Neural cell (in vitro differentiated cells): ENCODE measurements around the gene CXCL14. TPM values are rescaled to one million over a fixed set of nuclear protein-coding genes. Genes with fewer than 3 reads are reported as not detected.

Experiments used
- H2AFZ ChIP-seq: fragments of 200-600, 300-800 bp; sonication (generic), shearing (Covaris generic); 2 replicates; pipeline ENCODE4 v1.6.0; 2014; ENCODE audit warnings: low read depth, mild to moderate bottlenecking, antibody characterized with exemption, low read length, moderate library complexity
- H3F3A ChIP-seq: fragments of 200-600 bp; shearing (Covaris generic); 2 replicates; pipeline ENCODE4 v1.6.1; 2016; ENCODE audit warnings: mild to moderate bottlenecking, moderate library complexity, mixed read lengths, antibody characterized with exemption, low read length; ENCODE audit not compliant: insufficient read depth, poor library complexity, severe bottlenecking
- H3K27ac ChIP-seq: fragments of 200-600, 300-800 bp; sonication (generic), shearing (Covaris generic); 2 replicates; pipeline ENCODE4 v1.5.1; 2014; ENCODE audit warnings: mild to moderate bottlenecking, low read length, moderate library complexity
- H3K27me3 ChIP-seq: fragments of 300-800, 200-600 bp; sonication (generic), shearing (Covaris generic); 2 replicates; pipeline ENCODE4 v1.6.0; 2014; ENCODE audit warnings: mild to moderate bottlenecking, low read depth, low read length, moderate library complexity; ENCODE audit not compliant: insufficient read depth
- H3K36me3 ChIP-seq: fragments of 300-800, 200-600 bp; sonication (generic), shearing (Covaris generic); 2 replicates; pipeline ENCODE4 v1.5.1; 2014; ENCODE audit warnings: mild to moderate bottlenecking, antibody characterized with exemption, low read length, moderate library complexity; ENCODE audit not compliant: insufficient read depth
- H3K4me2 ChIP-seq: fragments of 300-800, 200-600 bp; sonication (generic), shearing (Covaris generic); 2 replicates; pipeline ENCODE4 v1.6.0; 2014; ENCODE audit warnings: mild to moderate bottlenecking, low read length
- H3K4me3 ChIP-seq: fragments of 300-800, 200-600 bp; sonication (generic), shearing (Covaris generic); 2 replicates; pipeline ENCODE4 v1.5.1; 2014; ENCODE audit warnings: mild to moderate bottlenecking, low read length, moderate library complexity
- H3K79me2 ChIP-seq: fragments of 200-600 bp; shearing (Covaris generic); replicated peaks from 2 replicates; pipeline ENCODE4 v1.6.0; 2014; ENCODE audit warnings: mild to moderate bottlenecking, low read length, moderate library complexity; ENCODE audit not compliant: insufficient read depth
- H3K9ac ChIP-seq: fragments of 300-800, 200-600 bp; sonication (generic), shearing (Covaris generic); 2 replicates; pipeline ENCODE4 v1.6.1; 2016; ENCODE audit warnings: mild to moderate bottlenecking, low read length, mixed read lengths
- H3K9me2 ChIP-seq: fragments of 200-600 bp; shearing (Covaris generic); 2 replicates; pipeline ENCODE4 v1.6.1; 2016; ENCODE audit warnings: mild to moderate bottlenecking, low read length, mixed read lengths; ENCODE audit not compliant: insufficient read depth
- H3K9me3 ChIP-seq: fragments of 200-600, 300-800 bp; sonication (generic), shearing (Covaris generic); 2 replicates; pipeline ENCODE4 v1.6.1; 2016; ENCODE audit warnings: mild to moderate bottlenecking, mixed run types, low read length, moderate library complexity, mixed read lengths
- H4K20me1 ChIP-seq: fragments of 200-600 bp; shearing (Covaris generic); 2 replicates; pipeline ENCODE4 v1.6.1; 2016; ENCODE audit warnings: mild to moderate bottlenecking, mixed run types; ENCODE audit not compliant: insufficient read depth
- EP300 ChIP-seq: fragments of 450-650 bp; conservative IDR thresholded peaks from 2 replicates; pipeline ENCODE4 v1.6.1; 2014; ENCODE audit warnings: antibody characterized with exemption, mild to moderate bottlenecking, moderate library complexity; ENCODE audit not compliant: poor library complexity, severe bottlenecking
- EZH2 ChIP-seq: fragments of 200-600, 300-800 bp; shearing (Covaris generic), sonication (generic); IDR thresholded peaks from 2 replicates; pipeline ENCODE4 v1.6.1; 2014; ENCODE audit warnings: antibody characterized with exemption, low read length, borderline replicate concordance, mild to moderate bottlenecking; ENCODE audit not compliant: insufficient read depth, poor library complexity, severe bottlenecking
- MXI1 ChIP-seq: fragments of 450-650 bp; conservative IDR thresholded peaks from 2 replicates; pipeline ENCODE4 v1.6.1; 2014; ENCODE audit warnings: antibody characterized with exemption, mild to moderate bottlenecking; ENCODE audit not compliant: poor library complexity, severe bottlenecking
- POLR2AphosphoS5 ChIP-seq: IDR thresholded peaks from 2 replicates; pipeline ENCODE4 v1.6.1; 2012
- RAD21 ChIP-seq: fragments of 450-650 bp; conservative IDR thresholded peaks from 2 replicates; pipeline ENCODE4 v1.6.1; 2014; ENCODE audit warnings: antibody characterized with exemption, mild to moderate bottlenecking, moderate library complexity
- REST ChIP-seq: IDR thresholded peaks from 2 replicates; pipeline ENCODE4 v1.6.1; 2012; ENCODE audit warnings: borderline replicate concordance
- SMC3 ChIP-seq: fragments of 450-650 bp; conservative IDR thresholded peaks from 2 replicates; pipeline ENCODE4 v1.6.1; 2014; ENCODE audit warnings: antibody characterized with exemption, mild to moderate bottlenecking, moderate library complexity; ENCODE audit not compliant: poor library complexity
- TAF1 ChIP-seq: IDR thresholded peaks from 2 replicates; pipeline ENCODE4 v1.6.1; 2012; ENCODE audit warnings: low read depth
- polyA plus RNA-seq: library from polyadenylated mRNA; depleted of rRNA; stranded (reverse); fragments of >200 nt; gene quantifications from 2 replicates; pipeline ENCODE4 v1.2.3, GENCODE V29; 2014
- TF ChIP-seq, protein P1 (sequence below): fragments of 450-650 bp; IDR thresholded peaks from 2 replicates; pipeline ENCODE4 v1.5.1; 2014; ENCODE audit warnings: antibody characterized with exemption, mild to moderate bottlenecking, moderate library complexity; ENCODE audit not compliant: poor library complexity, severe bottlenecking

CXCL14 gene
- polyA plus RNA-seq, 1 donor from 2014 or later, result not detected

DNA sequence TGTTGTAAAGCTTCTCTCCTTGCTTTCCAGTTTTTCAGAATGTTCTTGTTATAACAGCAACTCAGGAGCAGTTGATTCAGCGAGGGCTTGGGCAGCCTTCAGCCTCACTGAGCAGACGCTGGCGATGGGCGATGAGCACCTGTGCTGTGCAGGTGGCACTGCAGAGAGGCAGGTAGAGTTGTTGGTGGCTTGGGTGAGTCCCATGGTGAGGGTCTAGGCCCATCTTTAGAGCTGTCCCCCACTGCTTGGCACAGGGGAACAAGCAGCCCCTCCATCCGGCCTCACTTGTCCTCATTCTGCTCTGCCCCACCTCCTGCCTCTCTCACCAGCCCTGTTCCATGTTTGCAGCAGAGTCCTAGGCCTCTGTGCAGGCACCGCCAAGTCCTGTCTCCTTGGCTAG, 6.1 kb upstream of the CXCL14 start:
- TF ChIP-seq TAF1 (no peak), EZH2 (no peak), SMC3 (no peak), MXI1 (no peak), RAD21 (no peak), EP300 (no peak), REST (no peak), POLR2AphosphoS5 (no peak)
- TF ChIP-seq, protein P1, sequence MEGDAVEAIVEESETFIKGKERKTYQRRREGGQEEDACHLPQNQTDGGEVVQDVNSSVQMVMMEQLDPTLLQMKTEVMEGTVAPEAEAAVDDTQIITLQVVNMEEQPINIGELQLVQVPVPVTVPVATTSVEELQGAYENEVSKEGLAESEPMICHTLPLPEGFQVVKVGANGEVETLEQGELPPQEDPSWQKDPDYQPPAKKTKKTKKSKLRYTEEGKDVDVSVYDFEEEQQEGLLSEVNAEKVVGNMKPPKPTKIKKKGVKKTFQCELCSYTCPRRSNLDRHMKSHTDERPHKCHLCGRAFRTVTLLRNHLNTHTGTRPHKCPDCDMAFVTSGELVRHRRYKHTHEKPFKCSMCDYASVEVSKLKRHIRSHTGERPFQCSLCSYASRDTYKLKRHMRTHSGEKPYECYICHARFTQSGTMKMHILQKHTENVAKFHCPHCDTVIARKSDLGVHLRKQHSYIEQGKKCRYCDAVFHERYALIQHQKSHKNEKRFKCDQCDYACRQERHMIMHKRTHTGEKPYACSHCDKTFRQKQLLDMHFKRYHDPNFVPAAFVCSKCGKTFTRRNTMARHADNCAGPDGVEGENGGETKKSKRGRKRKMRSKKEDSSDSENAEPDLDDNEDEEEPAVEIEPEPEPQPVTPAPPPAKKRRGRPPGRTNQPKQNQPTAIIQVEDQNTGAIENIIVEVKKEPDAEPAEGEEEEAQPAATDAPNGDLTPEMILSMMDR, result no peak
- H2AFZ ChIP-seq, result no peak overlapping the region
- H3K4me3 ChIP-seq, result no peak overlapping the region
- no peak overlapping the region for H3K27ac ChIP-seq
- H3K4me2 ChIP-seq, result no peak overlapping the region
- no peaks in the 10 kb centered on the region for H4K20me1 ChIP-seq
- H3K9me2 ChIP-seq, result no peaks in the 10 kb centered on the region
- no peaks in the 10 kb centered on the region for H3F3A ChIP-seq
- no peaks in the 10 kb centered on the region for H3K36me3 ChIP-seq
- H3K9ac ChIP-seq, result no peak overlapping the region
- peaks cover under 1% of the 10 kb centered on the region for H3K27me3 ChIP-seq
- no peaks in the 10 kb centered on the region for H3K79me2 ChIP-seq
- H3K9me3 ChIP-seq, result no peaks in the 10 kb centered on the region

DNA sequence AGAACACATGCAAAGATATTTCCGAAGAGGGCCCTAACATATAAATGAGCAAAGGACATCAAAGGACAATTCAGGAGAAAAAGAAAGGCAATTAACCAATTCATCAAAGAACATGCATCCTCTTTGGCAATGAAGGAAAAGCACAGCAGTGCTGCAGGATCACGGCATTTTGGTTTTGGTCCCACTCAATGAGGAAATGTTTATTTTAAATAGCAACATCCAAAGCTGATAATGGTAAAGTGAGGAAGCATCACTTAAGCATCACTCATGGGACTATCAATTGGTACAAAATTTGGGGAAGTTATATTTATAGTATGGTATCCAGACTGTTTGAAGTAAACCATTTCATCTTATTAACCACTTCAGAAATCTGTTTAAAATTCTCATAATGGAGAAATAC, 5.5 kb upstream of the CXCL14 start:
- H3K36me3 ChIP-seq, result no peaks in the 10 kb centered on the region
- no peaks in the 10 kb centered on the region for H3K79me2 ChIP-seq
- H3K9me2 ChIP-seq, result no peaks in the 10 kb centered on the region
- no peaks in the 10 kb centered on the region for H3K9me3 ChIP-seq
- H3K27me3 ChIP-seq, result peaks cover 7% of the 10 kb centered on the region
- no peak overlapping the region for H3K4me2 ChIP-seq
- H4K20me1 ChIP-seq, result no peaks in the 10 kb centered on the region
- TF ChIP-seq EP300 (no peak), POLR2AphosphoS5 (no peak), MXI1 (no peak), EZH2 (no peak), TAF1 (no peak), SMC3 (no peak)
- TF ChIP-seq, protein P1, result no peak
- H3F3A ChIP-seq, result no peaks in the 10 kb centered on the region
- no peak overlapping the region for H3K27ac ChIP-seq
- no peak overlapping the region for H3K9ac ChIP-seq
- H3K4me3 ChIP-seq, result no peak overlapping the region
- H2AFZ ChIP-seq, result no peak overlapping the region
